Mesothelial cell of epicardium (in vitro differentiated cells): ENCODE measurements around the gene HTR2A. TPM values are rescaled to one million over a fixed set of nuclear protein-coding genes. Genes with fewer than 3 reads are reported as not detected.

Source experiments
- DNase-seq, 2 experiments: peaks; one replicate each; pipeline ENCODE4 v3.0.0; 2021; ENCODE audit warnings: low spot score in 2 of 2; ENCODE audit not compliant: unreplicated experiment in 2 of 2
- H3K27ac Mint-ChIP-seq: 2 replicates; pipeline ENCODE4 v1.8.0; 2021; ENCODE audit warnings: mixed read lengths
- H3K27me3 Mint-ChIP-seq: 2 replicates; pipeline ENCODE4 v1.8.0; 2021; ENCODE audit warnings: low read depth, mixed read lengths
- H3K36me3 Mint-ChIP-seq: 2 replicates; pipeline ENCODE4 v1.8.0; 2021; ENCODE audit warnings: mixed read lengths
- H3K4me1 Mint-ChIP-seq: 2 replicates; pipeline ENCODE4 v1.8.0; 2021; ENCODE audit warnings: mixed read lengths
- H3K4me3 Mint-ChIP-seq: 2 replicates; pipeline ENCODE4 v1.8.0; 2021; ENCODE audit warnings: mild to moderate bottlenecking, moderate library complexity, mixed read lengths
- H3K9me3 Mint-ChIP-seq: 2 replicates; pipeline ENCODE4 v1.8.0; 2021; ENCODE audit warnings: mixed read lengths
- total RNA-seq: library from RNA; stranded (reverse); gene quantifications from 3 replicates; pipeline ENCODE4 v1.2.1, GENCODE V29; 2021
- TF ChIP-seq, protein P1 (sequence below): fragments of 200-600 bp; sonication (generic); IDR thresholded peaks from one replicate; pipeline ENCODE4 v1.5.0; 2021; ENCODE audit warnings: antibody characterized with exemption; ENCODE audit not compliant: unreplicated experiment

Gene HTR2A
- 0.47 to 0.83 TPM (median 0.53 TPM) in 3 replicates for total RNA-seq

DNA sequence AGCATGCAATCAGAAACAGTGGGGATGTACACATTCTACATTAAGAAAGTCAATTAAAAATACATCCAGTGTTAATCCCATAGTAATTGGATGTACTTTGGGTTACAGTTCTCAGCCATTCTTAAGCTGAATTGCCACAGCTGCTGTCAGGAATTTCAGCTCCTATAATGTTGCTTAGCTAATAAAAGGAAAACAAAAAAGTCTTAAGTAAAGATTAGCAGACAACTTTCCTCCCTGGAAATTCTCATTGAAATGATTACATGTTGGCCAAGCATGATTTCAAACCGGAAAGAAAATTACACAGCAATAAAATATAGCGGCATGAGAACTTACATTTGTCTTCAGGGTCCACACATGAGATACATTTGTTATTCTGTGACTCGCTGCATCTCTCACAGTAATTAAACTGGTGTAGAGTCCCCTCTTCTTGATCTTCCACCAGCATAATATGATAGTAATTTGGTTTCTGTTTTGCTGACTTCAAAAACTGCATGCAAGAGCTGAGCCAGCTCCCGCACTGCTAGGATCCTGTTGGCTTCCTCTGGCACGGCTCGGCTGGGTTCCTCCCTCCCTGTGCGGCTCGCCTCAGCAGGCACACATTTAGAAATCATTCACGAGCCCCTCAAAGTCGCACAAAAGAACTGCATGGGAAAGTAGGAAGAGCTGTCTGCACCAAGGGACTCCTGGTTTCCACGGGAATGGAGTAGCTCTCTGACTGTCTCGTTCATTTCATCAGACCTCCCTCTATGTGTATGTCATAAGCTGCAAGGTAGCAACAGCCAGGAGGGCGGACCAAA is at the start of gene HTR2A:
HTR2A (minus strand) TSS at position 713 of the 797 bp plus-strand sequence. CDS start 1,147 bp downstream, outside the sequence.
- H3K4me1 Mint-ChIP-seq, result peaks cover 35% of the 10 kb centered on the region
- peak within 1 kb of the TSS; percentile 23 for H3K27ac Mint-ChIP-seq
- DNase-seq, result no peak
- peaks cover 24% of the 10 kb centered on the region for H3K27me3 Mint-ChIP-seq
- TF ChIP-seq, protein P1, sequence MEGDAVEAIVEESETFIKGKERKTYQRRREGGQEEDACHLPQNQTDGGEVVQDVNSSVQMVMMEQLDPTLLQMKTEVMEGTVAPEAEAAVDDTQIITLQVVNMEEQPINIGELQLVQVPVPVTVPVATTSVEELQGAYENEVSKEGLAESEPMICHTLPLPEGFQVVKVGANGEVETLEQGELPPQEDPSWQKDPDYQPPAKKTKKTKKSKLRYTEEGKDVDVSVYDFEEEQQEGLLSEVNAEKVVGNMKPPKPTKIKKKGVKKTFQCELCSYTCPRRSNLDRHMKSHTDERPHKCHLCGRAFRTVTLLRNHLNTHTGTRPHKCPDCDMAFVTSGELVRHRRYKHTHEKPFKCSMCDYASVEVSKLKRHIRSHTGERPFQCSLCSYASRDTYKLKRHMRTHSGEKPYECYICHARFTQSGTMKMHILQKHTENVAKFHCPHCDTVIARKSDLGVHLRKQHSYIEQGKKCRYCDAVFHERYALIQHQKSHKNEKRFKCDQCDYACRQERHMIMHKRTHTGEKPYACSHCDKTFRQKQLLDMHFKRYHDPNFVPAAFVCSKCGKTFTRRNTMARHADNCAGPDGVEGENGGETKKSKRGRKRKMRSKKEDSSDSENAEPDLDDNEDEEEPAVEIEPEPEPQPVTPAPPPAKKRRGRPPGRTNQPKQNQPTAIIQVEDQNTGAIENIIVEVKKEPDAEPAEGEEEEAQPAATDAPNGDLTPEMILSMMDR, result no peak
- no peaks in the 10 kb centered on the region for H3K36me3 Mint-ChIP-seq
- peak within 1 kb of the TSS; percentile 58 for H3K4me3 Mint-ChIP-seq
- no peaks in the 10 kb centered on the region for H3K9me3 Mint-ChIP-seq

DNA sequence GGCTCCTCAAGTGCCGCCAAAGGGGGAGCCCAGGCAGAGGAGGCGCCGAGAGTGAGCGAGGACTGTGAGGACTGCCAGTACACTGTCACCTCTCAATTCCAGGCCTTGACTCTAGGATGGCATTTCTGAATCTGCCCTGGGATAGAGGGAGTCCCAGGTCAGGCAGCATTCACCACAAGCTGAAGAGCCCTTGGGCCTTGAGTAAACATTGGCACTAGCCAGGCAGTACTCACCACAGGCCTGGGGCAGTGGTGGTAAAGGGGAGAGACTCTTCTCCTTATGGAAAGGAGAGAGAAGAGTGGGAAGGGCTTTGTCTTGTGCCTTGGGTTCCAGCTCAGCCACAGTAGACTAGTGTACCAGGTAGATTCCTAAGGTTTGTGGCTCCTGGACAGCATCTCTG is 39.7 kb upstream of the HTR2A start:
- no peak overlapping the region for H3K27ac Mint-ChIP-seq
- H3K4me1 Mint-ChIP-seq, result no peaks in the 10 kb centered on the region
- no peaks in the 10 kb centered on the region for H3K27me3 Mint-ChIP-seq
- DNase-seq, result no peak
- H3K36me3 Mint-ChIP-seq, result peaks cover 4% of the 10 kb centered on the region
- TF ChIP-seq, protein P1, result no peak
- peaks cover 74% of the 10 kb centered on the region for H3K9me3 Mint-ChIP-seq
- no peak overlapping the region for H3K4me3 Mint-ChIP-seq

DNA sequence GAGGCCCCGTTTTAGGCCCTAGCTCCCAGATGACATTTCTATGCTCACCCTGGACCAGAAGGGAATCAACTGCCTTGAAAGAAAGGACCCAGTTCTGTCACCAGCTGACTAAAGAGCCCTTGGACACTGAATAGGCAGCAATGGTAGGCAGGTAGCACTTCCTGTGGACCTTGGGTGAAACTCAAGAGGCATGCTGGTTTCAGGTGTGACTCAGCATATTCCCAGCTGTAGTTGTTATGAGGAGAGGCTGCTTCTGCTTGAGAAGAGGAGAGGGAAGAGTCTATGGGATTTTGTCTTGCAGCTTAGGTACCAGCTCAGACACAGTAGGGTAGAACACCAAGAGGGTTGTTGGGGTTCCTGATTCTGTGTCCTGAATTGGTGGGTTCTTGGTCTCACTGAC is 37.9 kb upstream of the HTR2A start:
- TF ChIP-seq, protein P1, result no peak
- no peaks in the 10 kb centered on the region for H3K27me3 Mint-ChIP-seq
- H3K36me3 Mint-ChIP-seq, result peaks cover 4% of the 10 kb centered on the region
- no peak for DNase-seq
- H3K4me1 Mint-ChIP-seq, result no peaks in the 10 kb centered on the region
- no peak overlapping the region for H3K4me3 Mint-ChIP-seq
- H3K27ac Mint-ChIP-seq, result no peak overlapping the region
- peaks cover 61% of the 10 kb centered on the region for H3K9me3 Mint-ChIP-seq

DNA sequence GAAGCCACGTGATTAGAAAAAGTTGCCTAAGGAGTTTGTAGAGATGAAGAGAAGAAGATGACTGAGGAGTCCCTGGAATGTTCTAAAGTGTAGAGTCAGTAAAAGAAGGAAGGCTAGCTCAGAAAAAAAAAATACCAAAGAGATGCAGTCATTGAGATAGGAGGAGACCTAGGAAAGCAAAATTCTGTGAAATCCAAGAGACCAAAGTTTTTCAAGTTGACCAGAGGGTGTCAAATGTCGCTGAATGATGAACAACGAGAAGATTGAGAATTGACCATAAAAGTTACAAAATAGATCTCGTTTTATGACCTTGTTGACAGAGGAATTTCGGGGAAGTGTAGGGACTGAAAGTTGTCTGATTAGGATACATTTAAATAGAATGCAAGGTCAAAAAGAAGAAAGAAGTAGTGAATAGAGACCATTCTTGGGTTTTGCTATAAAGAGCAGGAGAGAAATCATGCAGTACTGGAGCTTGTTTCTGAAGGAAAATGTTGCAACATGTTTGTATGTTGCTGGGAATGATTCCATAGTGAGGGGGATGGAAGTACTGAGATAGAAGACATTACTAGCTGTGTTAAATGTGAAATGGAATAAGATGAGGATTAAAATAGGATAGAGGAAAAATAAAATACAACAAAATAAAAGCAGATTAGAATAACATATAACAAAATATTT is 30.2 kb upstream of the HTR2A start:
- TF ChIP-seq, protein P1, result no peak
- H3K27ac Mint-ChIP-seq, result no peak overlapping the region
- no peak for DNase-seq
- H3K4me1 Mint-ChIP-seq, result no peaks in the 10 kb centered on the region
- H3K36me3 Mint-ChIP-seq, result no peaks in the 10 kb centered on the region
- H3K9me3 Mint-ChIP-seq, result peaks cover 8% of the 10 kb centered on the region
- H3K4me3 Mint-ChIP-seq, result no peak overlapping the region
- no peaks in the 10 kb centered on the region for H3K27me3 Mint-ChIP-seq

DNA sequence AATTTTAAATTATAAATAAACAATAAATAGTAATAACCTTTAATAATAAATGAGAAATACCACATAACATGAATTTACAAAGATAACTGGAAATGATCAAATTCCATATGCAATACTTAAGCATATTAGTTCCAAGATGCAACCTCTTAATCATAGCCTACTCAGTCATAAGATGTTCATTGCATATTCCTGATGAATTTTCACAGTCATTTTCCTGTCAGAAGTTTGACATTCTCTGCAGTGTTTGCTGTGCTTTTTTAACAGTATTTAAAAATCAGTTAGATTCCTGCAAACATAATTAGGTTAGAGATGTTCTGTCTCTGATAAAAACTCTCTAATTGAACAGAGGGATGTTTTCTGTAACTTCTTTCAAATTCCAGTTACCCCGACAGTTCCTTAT is 28.6 kb upstream of the HTR2A start:
- no peak overlapping the region for H3K4me3 Mint-ChIP-seq
- no peak overlapping the region for H3K27ac Mint-ChIP-seq
- no peaks in the 10 kb centered on the region for H3K36me3 Mint-ChIP-seq
- TF ChIP-seq, protein P1, result no peak
- H3K4me1 Mint-ChIP-seq, result no peaks in the 10 kb centered on the region
- H3K9me3 Mint-ChIP-seq, result no peaks in the 10 kb centered on the region
- no peaks in the 10 kb centered on the region for H3K27me3 Mint-ChIP-seq
- no peak for DNase-seq
